HCT116 (cell line): Measurements from ENCODE around the gene A3GALT2. TPM values are rescaled to one million over a fixed set of nuclear protein-coding genes. Genes with fewer than 3 reads are reported as not detected.

ENCODE experiments used
- ATAC-seq: fragments of 200-7000 bp; cut with Tn5 transposase; 2 replicates; pipeline ENCODE4 v1.9.1; 2020; ENCODE audit warnings: mild to moderate bottlenecking, moderate library complexity
- BruUV-seq: library from RNA; stranded (reverse); fragments of 400-500 nt; replicated peaks from 2 replicates; lab custom pipeline; 2021; lab: Mats Ljungman, UMichigan
- CTCF ChIA-PET: fragments of 300-600 bp; sonication (Branson Sonifier 250); formaldehyde crosslinking; loops from one replicate; lab custom pipeline; 2021; ENCODE audit warnings: antibody characterized with exemption; lab: Charles Lee
- POLR2A ChIA-PET: fragments of 300-600, 350-600 bp; sonication (Branson Sonifier 250); formaldehyde crosslinking; loops from one replicate; lab custom pipeline; 2021; ENCODE audit warnings: antibody characterized with exemption; lab: Charles Lee
- RAD21 ChIA-PET, 2 experiments: fragments of 300-600 bp; sonication (Branson Sonifier 250); formaldehyde crosslinking; loops; one replicate each; lab custom pipeline; 2023; ENCODE audit warnings: low total read pairs in 2 of 2; ENCODE audit not compliant: uncharacterized antibody in 2 of 2, unreplicated experiment in 2 of 2, low non-redundant PET in 1 of 2; lab: Charles Lee
- DNase-seq: peaks from one replicate; pipeline ENCODE4 v3.0.0-alpha.2; 2010; ENCODE audit warnings: low read depth, low spot score
- H2AFZ ChIP-seq: fragments of 200-600 bp; shearing (Covaris generic), sonication (generic); 2 replicates; pipeline ENCODE4 v1.6.1; 2017; ENCODE audit warnings: low read depth, mixed run types, mixed read lengths, antibody characterized with exemption, low read length; ENCODE audit not compliant: poor library complexity, severe bottlenecking
- H3K27ac ChIP-seq: 2 replicates; pipeline ENCODE4 v1.5.1; 2012; ENCODE audit warnings: low read depth, low read length
- H3K27me3 ChIP-seq: fragments of 200-600 bp; sonication (generic); 2 replicates; pipeline ENCODE4 v1.6.1; 2016; ENCODE audit warnings: mixed run types, low read length, mixed read lengths; ENCODE audit not compliant: insufficient read depth
- H3K36me3 ChIP-seq, 2 experiments: fragments of 200-500 bp in 1 of 2; fragments of 200-600 bp in 1 of 2; sonication (Bioruptor generic) in 1 of 2; sonication (generic) in 1 of 2; 2 replicates each; pipeline versions ENCODE4 v1.5.1 to v1.6.1; 2014 to 2016; ENCODE audit warnings: low read length in 2 of 2, inconsistent platforms in 1 of 2, mixed read lengths in 1 of 2, mixed run types in 1 of 2; ENCODE audit not compliant: insufficient read depth in 2 of 2, control insufficient read depth in 1 of 2
- H3K4me1 ChIP-seq, 2 experiments: fragments of 200-600 bp in 1 of 2; sonication (generic) in 1 of 2; 2 replicates each; pipeline versions ENCODE4 v1.5.1 to v1.6.1; 2012 to 2017; ENCODE audit warnings: low read length in 2 of 2, inconsistent platforms in 1 of 2, mild to moderate bottlenecking in 1 of 2, mixed read lengths in 1 of 2, mixed run types in 1 of 2, moderate library complexity in 1 of 2; ENCODE audit not compliant: insufficient read depth in 2 of 2, control insufficient read depth in 1 of 2
- H3K4me2 ChIP-seq: fragments of 200-600 bp; sonication (generic); 2 replicates; pipeline ENCODE4 v1.6.1; 2017; ENCODE audit warnings: mixed run types, low read length, mixed read lengths
- H3K4me3 ChIP-seq, 2 experiments: fragments of 200-600 bp in 1 of 2; sonication (generic) in 1 of 2; replicated peaks in 1 of 2; 2 replicates each; pipeline ENCODE4 v1.5.1; 2011 to 2016; ENCODE audit warnings: low read length in 2 of 2, control low read depth in 1 of 2, low read depth in 1 of 2, mild to moderate bottlenecking in 1 of 2, mixed read lengths in 1 of 2, mixed run types in 1 of 2
- H3K79me2 ChIP-seq: fragments of 200-600 bp; sonication (generic); 2 replicates; pipeline ENCODE4 v1.6.1; 2017; ENCODE audit warnings: mild to moderate bottlenecking, mixed run types, low read length, moderate library complexity, mixed read lengths; ENCODE audit not compliant: insufficient read depth
- H3K9ac ChIP-seq: fragments of 200-600 bp; sonication (generic); 2 replicates; pipeline ENCODE4 v1.6.1; 2016; ENCODE audit warnings: low read length, mixed read lengths
- H3K9me2 ChIP-seq: fragments of 200-600 bp; sonication (generic), shearing (Covaris generic); 2 replicates; pipeline ENCODE4 v1.6.1; 2017; ENCODE audit warnings: mixed run types, mild to moderate bottlenecking, moderate library complexity; ENCODE audit not compliant: insufficient read depth
- H3K9me3 ChIP-seq, 2 experiments: fragments of 200-500 bp in 1 of 2; fragments of 200-600 bp in 1 of 2; sonication (Bioruptor generic) in 1 of 2; sonication (generic) in 1 of 2; 2 replicates each; pipeline ENCODE4 v1.6.1; 2014 to 2017; ENCODE audit warnings: low read length in 2 of 2, mixed read lengths in 2 of 2, inconsistent platforms in 1 of 2, low read depth in 1 of 2, mild to moderate bottlenecking in 1 of 2, mixed run types in 1 of 2, moderate library complexity in 1 of 2; ENCODE audit not compliant: control insufficient read depth in 1 of 2, insufficient read depth in 1 of 2
- H4K20me1 ChIP-seq: fragments of 200-600 bp; sonication (generic), shearing (Covaris generic); 2 replicates; pipeline ENCODE4 v1.6.1; 2017; ENCODE audit warnings: mixed run types, mild to moderate bottlenecking, moderate library complexity; ENCODE audit not compliant: insufficient read depth
- CBX3 ChIP-seq: IDR thresholded peaks from 2 replicates; pipeline ENCODE4 v1.6.1; 2012; ENCODE audit warnings: low read depth
- CEBPB ChIP-seq: IDR thresholded peaks from 2 replicates; pipeline ENCODE4 v1.6.1; 2012; ENCODE audit warnings: low read depth
- EGR1 ChIP-seq: IDR thresholded peaks from 2 replicates; pipeline ENCODE4 v1.6.1; 2012; ENCODE audit warnings: low read depth
- ELF1 ChIP-seq: IDR thresholded peaks from 2 replicates; pipeline ENCODE4 v1.6.1; 2012; ENCODE audit warnings: low read depth, borderline replicate concordance
- EZH2phosphoT487 ChIP-seq: fragments of 200-600 bp; IDR thresholded peaks from 2 replicates; pipeline ENCODE4 v1.6.1; 2018; ENCODE audit warnings: antibody characterized with exemption, borderline replicate concordance
- FOSL1 ChIP-seq: IDR thresholded peaks from 2 replicates; pipeline ENCODE4 v1.6.1; 2012; ENCODE audit warnings: low read depth
- JUND ChIP-seq: IDR thresholded peaks from 2 replicates; pipeline ENCODE4 v1.6.1; 2012
- MAX ChIP-seq: IDR thresholded peaks from 2 replicates; pipeline ENCODE4 v1.6.1; 2012
- POLR2A ChIP-seq: IDR thresholded peaks from 2 replicates; pipeline ENCODE4 v1.7.0; 2011; ENCODE audit warnings: borderline replicate concordance; ENCODE audit not compliant: insufficient read depth, insufficient read length; ENCODE audit errors: extremely low read depth
- POLR2AphosphoS5 ChIP-seq: IDR thresholded peaks from 2 replicates; pipeline ENCODE4 v1.6.1; 2011; ENCODE audit warnings: mild to moderate bottlenecking, low read depth, low read length, moderate library complexity
- REST ChIP-seq: IDR thresholded peaks from 2 replicates; pipeline ENCODE4 v1.6.1; 2012; ENCODE audit warnings: low read depth
- SIN3A ChIP-seq: IDR thresholded peaks from 2 replicates; pipeline ENCODE4 v1.6.1; 2012; ENCODE audit warnings: low read depth
- SP1 ChIP-seq: IDR thresholded peaks from 2 replicates; pipeline ENCODE4 v1.6.1; 2012; ENCODE audit warnings: low read depth
- SRF ChIP-seq: IDR thresholded peaks from 2 replicates; pipeline ENCODE4 v1.6.1; 2012; ENCODE audit warnings: low read depth
- TCF7L2 ChIP-seq: IDR thresholded peaks from 2 replicates; pipeline ENCODE4 v1.7.0; 2011; ENCODE audit warnings: borderline replicate concordance, inconsistent platforms; ENCODE audit not compliant: insufficient read depth, insufficient read length; ENCODE audit errors: extremely low read depth
- YY1 ChIP-seq: IDR thresholded peaks from 2 replicates; pipeline ENCODE4 v1.6.1; 2011; ENCODE audit warnings: low read length, low read depth, moderate library complexity, mild to moderate bottlenecking; ENCODE audit not compliant: insufficient replicate concordance; ENCODE audit errors: extremely low read depth
- ZBTB33 ChIP-seq: IDR thresholded peaks from 2 replicates; pipeline ENCODE4 v1.6.1; 2011; ENCODE audit warnings: mild to moderate bottlenecking, low read length, moderate library complexity; ENCODE audit not compliant: insufficient replicate concordance; ENCODE audit errors: extremely low read depth
- ZNF274 ChIP-seq: fragments of 200-500 bp; sonication (Bioruptor generic); IDR thresholded peaks from 2 replicates; pipeline ENCODE4 v1.6.1; 2014; ENCODE audit warnings: mild to moderate bottlenecking, low read depth, low read length, inconsistent platforms
- intact Hi-C: fragments of 100-400 bp; cut with micrococcal nuclease; formaldehyde crosslinking; loops from 2 replicates; pipeline ENCODE4 v1.10.0; 2022
- total RNA-seq: library from RNA; stranded (reverse); gene quantifications from one replicate; pipeline ENCODE4 v1.2.1, GENCODE V29; 2021; ENCODE audit not compliant: unreplicated experiment
- TF ChIP-seq, protein P1 (sequence below), 3 experiments: fragments of 200-600 bp in 1 of 3; sonication (generic) in 1 of 3; IDR thresholded peaks in 2 of 3; conservative IDR thresholded peaks in 1 of 3; 2 replicates each; pipeline ENCODE4 v1.5.1; 2012 to 2017; ENCODE audit warnings: low read depth in 2 of 3, low read length in 2 of 3, antibody characterized with exemption in 1 of 3, borderline replicate concordance in 1 of 3, control low read depth in 1 of 3, mild to moderate bottlenecking in 1 of 3, mixed read lengths in 1 of 3, mixed run types in 1 of 3, moderate library complexity in 1 of 3; ENCODE audit not compliant: insufficient read depth in 1 of 3
- TF ChIP-seq, protein P2 (sequence below): IDR thresholded peaks from 2 replicates; pipeline ENCODE4 v1.6.1; 2012

Gene A3GALT2
- total RNA-seq, 1 experiment from 2014 or later: not detected

DNA sequence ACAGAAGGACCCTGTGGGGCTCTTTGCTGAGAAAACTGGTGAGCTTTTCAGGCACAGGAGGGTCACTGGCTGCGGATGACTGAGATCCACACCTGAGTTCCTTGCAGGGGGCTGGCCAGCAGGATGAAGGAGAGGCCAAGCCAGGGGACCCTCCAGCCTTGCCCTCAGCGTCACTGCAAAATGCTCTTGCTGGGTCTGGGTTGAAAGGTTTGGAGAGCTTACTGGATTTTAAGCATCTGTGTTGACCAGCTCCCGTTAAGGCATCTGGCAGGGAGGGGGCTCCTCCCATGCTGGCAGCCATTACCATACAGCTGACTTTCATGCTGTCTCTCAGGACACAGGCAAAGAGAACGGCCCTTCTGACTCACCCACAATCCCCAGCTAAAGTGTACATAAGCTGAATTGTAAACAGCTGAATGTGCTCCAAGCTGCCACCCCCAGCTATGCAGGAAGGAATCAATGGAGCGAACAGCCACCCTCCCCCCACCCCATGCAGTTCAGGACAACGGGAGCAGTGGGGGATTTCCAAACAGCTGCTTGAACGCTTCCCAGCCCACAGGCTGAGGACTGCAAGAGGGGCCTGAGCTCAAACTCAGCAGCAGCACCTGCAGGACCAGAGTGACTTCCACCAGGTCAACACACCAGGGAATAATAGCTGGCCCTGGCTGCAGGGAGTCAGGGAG, 21.3 kb upstream of the A3GALT2 start:
- no peaks in the 10 kb centered on the region for H3K9me3 ChIP-seq
- no peak overlapping the region for H3K4me3 ChIP-seq
- no peak overlapping the region for H3K9ac ChIP-seq
- H3K79me2 ChIP-seq: peaks cover 100% of the 10 kb centered on the region
- ATAC-seq (no peak), DNase-seq (no peak)
- no peaks in the 10 kb centered on the region for H3K27me3 ChIP-seq
- H3K4me1 ChIP-seq: peaks cover 10 to 61% of the 10 kb centered on the region in 2 experiments
- peaks cover 8% of the 10 kb centered on the region; the same call in 1 of the 2 replicates for H4K20me1 ChIP-seq
- H3K9me2 ChIP-seq: no peaks in the 10 kb centered on the region
- peak overlapping the region; percentile 4; the same call in 1 of the 2 replicates for H3K4me2 ChIP-seq
- no peak overlapping the region for H2AFZ ChIP-seq
- CTCF ChIA-PET: no interaction called here
- peaks cover 48% of the 10 kb centered on the region in 2 experiments for H3K36me3 ChIP-seq
- intact Hi-C loops: loop anchor here (10.0 kb wide), 1 partner anchor 217 kb away; no protein-coding TSS in a partner anchor
- TF ChIP-seq YY1: no peak
- TF ChIP-seq, protein P1, sequence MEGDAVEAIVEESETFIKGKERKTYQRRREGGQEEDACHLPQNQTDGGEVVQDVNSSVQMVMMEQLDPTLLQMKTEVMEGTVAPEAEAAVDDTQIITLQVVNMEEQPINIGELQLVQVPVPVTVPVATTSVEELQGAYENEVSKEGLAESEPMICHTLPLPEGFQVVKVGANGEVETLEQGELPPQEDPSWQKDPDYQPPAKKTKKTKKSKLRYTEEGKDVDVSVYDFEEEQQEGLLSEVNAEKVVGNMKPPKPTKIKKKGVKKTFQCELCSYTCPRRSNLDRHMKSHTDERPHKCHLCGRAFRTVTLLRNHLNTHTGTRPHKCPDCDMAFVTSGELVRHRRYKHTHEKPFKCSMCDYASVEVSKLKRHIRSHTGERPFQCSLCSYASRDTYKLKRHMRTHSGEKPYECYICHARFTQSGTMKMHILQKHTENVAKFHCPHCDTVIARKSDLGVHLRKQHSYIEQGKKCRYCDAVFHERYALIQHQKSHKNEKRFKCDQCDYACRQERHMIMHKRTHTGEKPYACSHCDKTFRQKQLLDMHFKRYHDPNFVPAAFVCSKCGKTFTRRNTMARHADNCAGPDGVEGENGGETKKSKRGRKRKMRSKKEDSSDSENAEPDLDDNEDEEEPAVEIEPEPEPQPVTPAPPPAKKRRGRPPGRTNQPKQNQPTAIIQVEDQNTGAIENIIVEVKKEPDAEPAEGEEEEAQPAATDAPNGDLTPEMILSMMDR (IDR thresholded peaks at IDR 0.05 in 2 of 3, conservative IDR thresholded peaks at IDR 0.05 in 1 of 3; ENCODE audit: borderline replicate concordance in 1 of 3, insufficient read depth in 1 of 3, low read depth in 2 of 3, low read length in 2 of 3): no peak
- no peak for TF ChIP-seq EGR1
- TF ChIP-seq EZH2phosphoT487: no peak
- TF ChIP-seq SP1: no peak
- TF ChIP-seq CEBPB: no peak
- no peak for TF ChIP-seq ZNF274
- TF ChIP-seq TCF7L2: no peak
- TF ChIP-seq CBX3: no peak
- no peak for TF ChIP-seq FOSL1
- TF ChIP-seq, protein P2, sequence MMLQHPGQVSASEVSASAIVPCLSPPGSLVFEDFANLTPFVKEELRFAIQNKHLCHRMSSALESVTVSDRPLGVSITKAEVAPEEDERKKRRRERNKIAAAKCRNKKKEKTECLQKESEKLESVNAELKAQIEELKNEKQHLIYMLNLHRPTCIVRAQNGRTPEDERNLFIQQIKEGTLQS: no peak
- TF ChIP-seq REST: no peak
- TF ChIP-seq SIN3A: no peak
- no peak for TF ChIP-seq ELF1
- TF ChIP-seq MAX: no peak
- TF ChIP-seq JUND: no peak
- no peak for TF ChIP-seq ZBTB33
- no peak for TF ChIP-seq SRF
- TF ChIP-seq POLR2AphosphoS5: no peak; the same call in 1 of the 2 replicates
- TF ChIP-seq POLR2A: no peak
- H3K27ac ChIP-seq: no peak overlapping the region; the same call in 1 of the 2 replicates
- RAD21 ChIA-PET: no interaction called here
- POLR2A ChIA-PET: no interaction called here
- no TSS peak for BruUV-seq
